Measurements from ENCODE around the gene CCNT2. TPM values are rescaled to one million over a fixed set of nuclear protein-coding genes. Genes with fewer than 3 reads are reported as not detected.

CCNT2 gene
- total and polyA plus RNA-seq, 2 experiments from 2014 or later, result 21.9 to 27.7 TPM

GRCh38 chr2:134934150-134934549, 15.5 kb downstream of the CCNT2 start:
- Histone ChIP-seq H3K27ac (peak overlapping the region; percentile 42), H3K27me3 (no peaks in the 10 kb centered on the region), H3K9me3 (ENCODE audit: low read depth) (no peaks in the 10 kb centered on the region), H3K36me3 (peaks cover 18% of the 10 kb centered on the region), H3K4me1 (ENCODE audit: low read depth) (peaks cover 11% of the 10 kb centered on the region), H3K4me3 (no peak overlapping the region)
- TF ChIP-seq CTCF (IDR thresholded peaks at IDR 0.05; ENCODE audit: low read depth, low read length), result no peak
- no peak for DNase-seq (ENCODE audit: low read depth in 1 of 2, low spot score in 1 of 2)

- H3K4me3 ChIP-seq, result no peak overlapping the region
- no peak for TF ChIP-seq CTCF (IDR thresholded peaks at IDR 0.05; ENCODE audit: low read depth, low read length)
- H3K27ac ChIP-seq, result peak overlapping the region; percentile 42
- H3K4me1 ChIP-seq (ENCODE audit: low read depth), result peaks cover 11% of the 10 kb centered on the region
- peak in 1 of 2 donors; percentile 11 for DNase-seq (ENCODE audit: low read depth in 1 of 2, low spot score in 1 of 2)
- H3K27me3 ChIP-seq, result no peaks in the 10 kb centered on the region
- H3K9me3 ChIP-seq (ENCODE audit: low read depth), result no peaks in the 10 kb centered on the region
- H3K36me3 ChIP-seq, result peaks cover 21% of the 10 kb centered on the region
Measured at GRCh38 chr2:134934641-134935040, 16.0 kb downstream of the CCNT2 start.

GRCh38 chr2:134936691-134937090, 18.1 kb downstream of the CCNT2 start:
- Histone ChIP-seq H3K36me3 (peaks cover 36% of the 10 kb centered on the region), H3K4me1 (ENCODE audit: low read depth) (peaks cover 11% of the 10 kb centered on the region), H3K27me3 (no peaks in the 10 kb centered on the region), H3K9me3 (ENCODE audit: low read depth) (no peaks in the 10 kb centered on the region), H3K4me3 (no peak overlapping the region), H3K27ac (no peak overlapping the region)
- DNase-seq (ENCODE audit: low read depth in 1 of 2, low spot score in 1 of 2), result no peak
- no peak for TF ChIP-seq CTCF (IDR thresholded peaks at IDR 0.05; ENCODE audit: low read depth, low read length)

DNA sequence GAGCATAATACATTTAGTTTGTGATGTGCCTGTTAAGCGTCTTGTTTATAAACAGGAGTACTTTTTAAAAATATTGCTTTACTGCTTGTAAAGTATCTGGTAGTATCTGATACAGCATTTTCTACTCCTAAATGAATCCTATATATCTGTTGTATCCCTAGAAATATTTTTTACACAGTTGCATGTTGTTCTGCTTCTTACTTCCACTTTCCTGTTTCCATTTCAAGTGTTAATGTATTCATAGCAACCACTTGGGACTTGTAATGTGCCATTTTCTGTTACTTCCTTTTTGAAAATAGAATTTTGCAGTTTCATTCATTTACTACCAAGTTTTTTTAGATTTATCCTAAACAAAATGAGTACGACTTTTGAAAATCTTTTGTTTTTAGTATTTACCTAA, 24.9 kb downstream of the CCNT2 start:
- no peak for TF ChIP-seq CTCF (IDR thresholded peaks at IDR 0.05; ENCODE audit: low read depth, low read length)
- H3K9me3 ChIP-seq (ENCODE audit: low read depth), result no peaks in the 10 kb centered on the region
- H3K4me1 ChIP-seq (ENCODE audit: low read depth), result no peaks in the 10 kb centered on the region
- H3K27ac ChIP-seq, result no peak overlapping the region
- no peaks in the 10 kb centered on the region for H3K27me3 ChIP-seq
- DNase-seq (ENCODE audit: low read depth in 1 of 2, low spot score in 1 of 2), result no peak
- H3K4me3 ChIP-seq, result no peak overlapping the region
- H3K36me3 ChIP-seq, result peaks cover 39% of the 10 kb centered on the region

GRCh38 chr2:134944975-134945374, 26.4 kb downstream of the CCNT2 start:
- Histone ChIP-seq H3K4me1 (ENCODE audit: low read depth) (no peaks in the 10 kb centered on the region), H3K27me3 (no peaks in the 10 kb centered on the region), H3K9me3 (ENCODE audit: low read depth) (no peaks in the 10 kb centered on the region), H3K4me3 (no peak overlapping the region), H3K36me3 (peaks cover 34% of the 10 kb centered on the region), H3K27ac (peak overlapping the region; percentile 2)
- DNase-seq (ENCODE audit: low read depth in 1 of 2, low spot score in 1 of 2), result no peak
- no peak for TF ChIP-seq CTCF (IDR thresholded peaks at IDR 0.05; ENCODE audit: low read depth, low read length)

DNA sequence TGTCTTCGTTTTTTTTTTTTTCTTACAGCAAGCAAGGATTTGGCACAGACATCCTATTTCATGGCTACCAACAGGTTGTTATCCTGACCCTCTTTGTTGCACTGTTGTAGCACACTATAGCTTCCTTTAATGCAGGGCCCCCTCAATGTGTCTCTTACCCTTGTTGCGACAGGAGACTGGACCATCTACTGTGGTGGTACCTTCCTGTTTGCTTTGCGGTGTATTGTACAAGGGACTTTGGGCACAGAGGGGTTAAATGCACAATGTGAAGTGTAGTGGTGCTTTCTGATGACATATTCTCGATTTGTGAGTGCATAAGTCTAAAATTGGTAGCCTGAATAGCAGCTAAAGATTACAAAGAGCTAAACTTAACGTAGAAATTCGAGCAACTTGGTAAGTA, 27.5 kb downstream of the CCNT2 start:
- Histone ChIP-seq H3K4me1 (ENCODE audit: low read depth) (no peaks in the 10 kb centered on the region), H3K27me3 (no peaks in the 10 kb centered on the region), H3K36me3 (peaks cover 35% of the 10 kb centered on the region), H3K4me3 (no peak overlapping the region), H3K9me3 (ENCODE audit: low read depth) (no peaks in the 10 kb centered on the region), H3K27ac (no peak overlapping the region)
- no peak for DNase-seq (ENCODE audit: low read depth in 1 of 2, low spot score in 1 of 2)
- TF ChIP-seq CTCF (IDR thresholded peaks at IDR 0.05; ENCODE audit: low read depth, low read length), result no peak
